HEK293 (cell line): ENCODE data around the gene UBE2D2.

Source experiments
- CTCF ChIA-PET: fragments of 350-600 bp; formaldehyde crosslinking; extraction: SDS; loops from one replicate; lab custom pipeline; 2021; ENCODE audit warnings: antibody characterized with exemption; lab: Yijun Ruan, JAX
- POLR2A ChIA-PET: fragments of 300-600 bp; formaldehyde crosslinking; extraction: SDS; loops from one replicate; lab custom pipeline; 2020; ENCODE audit warnings: antibody characterized with exemption, inconsistent platforms; lab: Yijun Ruan, JAX
- H3K27ac ChIP-seq: fragments of 200-500 bp; sonication (Bioruptor generic); 2 replicates; pipeline ENCODE4 v1.5.1; 2014; ENCODE audit warnings: low read depth, low read length, control low read depth, inconsistent platforms; ENCODE audit errors: extremely low read depth
- H3K36me3 ChIP-seq, 2 experiments: fragments of 200-500 bp in 1 of 2; sonication (Bioruptor generic) in 1 of 2; 1 replicate in 1 of 2; 2 replicates in 1 of 2; pipeline ENCODE4 v1.5.1; 2014 to 2017; ENCODE audit warnings: inconsistent platforms in 2 of 2, low read length in 2 of 2; ENCODE audit not compliant: control insufficient read depth in 2 of 2, insufficient read depth in 1 of 2
- H3K4me1 ChIP-seq: fragments of 200-500 bp; sonication (Bioruptor generic); 2 replicates; pipeline ENCODE4 v1.5.1; 2014; ENCODE audit warnings: mild to moderate bottlenecking, low read length, inconsistent platforms; ENCODE audit not compliant: control insufficient read depth, insufficient read depth
- H3K4me3 ChIP-seq: 2 replicates; pipeline ENCODE4 v1.5.1; 2011; ENCODE audit warnings: low read depth, mild to moderate bottlenecking, control low read depth, low read length, moderate library complexity
- H3K9me3 ChIP-seq: fragments of 200-500 bp; sonication (Bioruptor generic); 2 replicates; pipeline ENCODE4 v1.5.1; 2014; ENCODE audit warnings: low read depth, low read length, inconsistent platforms; ENCODE audit not compliant: control insufficient read depth, insufficient read depth
- BCL6B ChIP-seq: fragments of 450-650 bp; formaldehyde crosslinking; IDR thresholded peaks from 2 replicates; pipeline ENCODE4 v1.5.1; 2017; ENCODE audit warnings: missing biosample characterization, missing genetic modification characterization
- PATZ1 ChIP-seq: fragments of 450-650 bp; formaldehyde crosslinking; IDR thresholded peaks from 2 replicates; pipeline ENCODE4 v1.5.1; 2016; ENCODE audit warnings: missing biosample characterization, missing genetic modification characterization
- ZBTB10 ChIP-seq: fragments of 450-650 bp; formaldehyde crosslinking; IDR thresholded peaks from 2 replicates; pipeline ENCODE4 v1.5.1; 2016; ENCODE audit warnings: missing biosample characterization, missing genetic modification characterization
- ZEB2 ChIP-seq: fragments of 450-650 bp; formaldehyde crosslinking; IDR thresholded peaks from 2 replicates; pipeline ENCODE4 v1.5.1; 2016; ENCODE audit warnings: missing biosample characterization, missing genetic modification characterization
- ZFHX2 ChIP-seq: fragments of 450-650 bp; formaldehyde crosslinking; conservative IDR thresholded peaks from 2 replicates; pipeline ENCODE4 v1.5.1; 2016; ENCODE audit warnings: missing biosample characterization, missing genetic modification characterization
- ZIC2 ChIP-seq: fragments of 450-650 bp; formaldehyde crosslinking; IDR thresholded peaks from 2 replicates; pipeline ENCODE4 v1.5.1; 2016; ENCODE audit warnings: missing biosample characterization, missing genetic modification characterization
- ZNF112 ChIP-seq: fragments of 450-650 bp; formaldehyde crosslinking; IDR thresholded peaks from 2 replicates; pipeline ENCODE4 v1.5.0; 2017; ENCODE audit warnings: missing biosample characterization, missing genetic modification characterization
- ZNF514 ChIP-seq: fragments of 450-650 bp; formaldehyde crosslinking; IDR thresholded peaks from 2 replicates; pipeline ENCODE4 v1.5.1; 2016; ENCODE audit warnings: missing biosample characterization, missing genetic modification characterization
- ZNF530 ChIP-seq: fragments of 450-650 bp; formaldehyde crosslinking; IDR thresholded peaks from 2 replicates; pipeline ENCODE4 v1.5.1; 2016; ENCODE audit warnings: low read depth, missing biosample characterization, missing genetic modification characterization
- ZNF600 ChIP-seq: fragments of 450-650 bp; formaldehyde crosslinking; IDR thresholded peaks from 2 replicates; pipeline ENCODE4 v1.5.1; 2016; ENCODE audit warnings: missing biosample characterization, missing genetic modification characterization
- TF ChIP-seq, protein P1 (sequence below): fragments of 450-650 bp; formaldehyde crosslinking; IDR thresholded peaks from 2 replicates; pipeline ENCODE4 v1.5.1; 2016; ENCODE audit warnings: missing biosample characterization, missing genetic modification characterization
- TF ChIP-seq, protein P2 (sequence below): fragments of 450-650 bp; formaldehyde crosslinking; IDR thresholded peaks from 2 replicates; pipeline ENCODE4 v1.5.1; 2016; ENCODE audit warnings: missing biosample characterization, missing genetic modification characterization

Gene UBE2D2

DNA sequence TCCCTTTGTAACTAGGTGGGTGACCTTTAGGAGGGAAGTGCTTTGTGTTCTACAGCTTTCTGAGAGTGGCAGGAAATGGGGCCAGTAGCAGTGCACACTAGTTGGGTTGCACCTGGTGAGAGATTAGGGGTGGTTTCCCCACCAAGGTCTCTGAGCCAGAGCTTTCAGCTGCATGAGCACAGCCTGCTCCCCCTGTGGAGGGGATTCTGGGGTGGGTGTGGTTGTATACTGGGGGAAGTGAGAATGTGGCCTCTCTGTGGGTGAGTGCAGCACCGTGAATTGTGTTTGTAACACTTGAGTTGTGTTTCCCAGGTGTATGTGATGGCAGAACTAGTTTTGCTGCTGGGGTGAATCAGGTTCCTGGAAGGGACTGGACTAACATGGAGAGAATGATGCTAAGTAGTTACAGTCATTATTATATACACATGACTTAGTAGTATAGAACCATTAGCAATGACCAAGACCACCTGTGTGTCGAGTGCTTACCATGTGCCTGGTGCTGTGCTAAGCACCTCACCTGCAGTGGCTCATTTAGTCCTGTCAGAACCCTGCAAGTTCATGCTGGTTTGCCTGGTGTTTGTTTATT lies 75.2 kb downstream of the UBE2D2 start:
- Histone ChIP-seq H3K4me1 (peaks cover 2% of the 10 kb centered on the region; the same call in 1 of the 2 replicates), H3K9me3 (no peaks in the 10 kb centered on the region), H3K36me3 (peaks cover 0 to 16% of the 10 kb centered on the region in 2 experiments; a peak in 1 of 3 replicates), H3K27ac (no peak overlapping the region), H3K4me3 (no peak overlapping the region)
- POLR2A ChIA-PET = interaction anchor here (0.5 to 7.2 kb wide), 4 partner anchors 12 to 472 kb away, joined by 3 to 96 read pairs (median 3); partner anchors contain the start of gene CXXC5
- CTCF ChIA-PET = interaction anchor here (0.6 to 14.2 kb wide), 21 partner anchors 9 to 332 kb away, joined by 3 to 269 read pairs (median 8); partner anchors contain the start of gene CXXC5
- TF ChIP-seq ZIC2 (tag by site-specific recombination) = peak; percentile 24; the same call in 1 of the 2 replicates
- TF ChIP-seq PATZ1 = no peak

- POLR2A ChIA-PET = interaction anchor here (0.6 to 7.2 kb wide), 3 partner anchors 12 to 109 kb away, joined by 3 to 96 read pairs (median 3); partner anchors contain the start of gene CXXC5
- peaks cover 0 to 10% of the 10 kb centered on the region in 2 experiments; a peak in 1 of 3 replicates for H3K36me3 ChIP-seq
- H3K4me1 ChIP-seq = peaks cover 2% of the 10 kb centered on the region; the same call in 1 of the 2 replicates
- TF ChIP-seq ZBTB10 (tag by site-specific recombination) = peak; percentile 29; the same call in 1 of the 2 replicates
- peak; percentile 86 for TF ChIP-seq ZNF600 (tag by site-specific recombination)
- TF ChIP-seq, protein P1, sequence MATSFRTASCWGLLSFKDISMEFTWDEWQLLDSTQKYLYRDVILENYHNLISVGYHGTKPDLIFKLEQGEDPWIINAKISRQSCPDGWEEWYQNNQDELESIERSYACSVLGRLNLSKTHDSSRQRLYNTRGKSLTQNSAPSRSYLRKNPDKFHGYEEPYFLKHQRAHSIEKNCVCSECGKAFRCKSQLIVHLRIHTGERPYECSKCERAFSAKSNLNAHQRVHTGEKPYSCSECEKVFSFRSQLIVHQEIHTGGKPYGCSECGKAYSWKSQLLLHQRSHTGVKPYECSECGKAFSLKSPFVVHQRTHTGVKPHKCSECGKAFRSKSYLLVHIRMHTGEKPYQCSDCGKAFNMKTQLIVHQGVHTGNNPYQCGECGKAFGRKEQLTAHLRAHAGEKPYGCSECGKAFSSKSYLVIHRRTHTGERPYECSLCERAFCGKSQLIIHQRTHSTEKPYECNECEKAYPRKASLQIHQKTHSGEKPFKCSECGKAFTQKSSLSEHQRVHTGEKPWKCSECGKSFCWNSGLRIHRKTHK (tag by site-specific recombination) = no peak
- TF ChIP-seq ZNF514 (tag by site-specific recombination) = no peak
- peak; percentile 4; the same call in 1 of the 2 replicates for TF ChIP-seq ZIC2 (tag by site-specific recombination)
- TF ChIP-seq ZNF112 (tag by site-specific recombination) = no peak
- TF ChIP-seq, protein P2, sequence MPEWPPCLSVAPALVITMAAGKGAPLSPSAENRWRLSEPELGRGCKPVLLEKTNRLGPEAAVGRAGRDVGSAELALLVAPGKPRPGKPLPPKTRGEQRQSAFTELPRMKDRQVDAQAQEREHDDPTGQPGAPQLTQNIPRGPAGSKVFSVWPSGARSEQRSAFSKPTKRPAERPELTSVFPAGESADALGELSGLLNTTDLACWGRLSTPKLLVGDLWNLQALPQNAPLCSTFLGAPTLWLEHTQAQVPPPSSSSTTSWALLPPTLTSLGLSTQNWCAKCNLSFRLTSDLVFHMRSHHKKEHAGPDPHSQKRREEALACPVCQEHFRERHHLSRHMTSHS (tag by site-specific recombination) = no peak
- no peaks in the 10 kb centered on the region for H3K9me3 ChIP-seq
- H3K4me3 ChIP-seq = peak overlapping the region; percentile 40
- no peak overlapping the region for H3K27ac ChIP-seq
- CTCF ChIA-PET = interaction anchor here (0.6 to 14.2 kb wide), 17 partner anchors 9 to 997 kb away, joined by 3 to 269 read pairs (median 7); partner anchors contain the start of gene CXXC5
These were observed 75.9 kb downstream of the UBE2D2 start for GRCh38 chr5:139636975-139637408.

DNA sequence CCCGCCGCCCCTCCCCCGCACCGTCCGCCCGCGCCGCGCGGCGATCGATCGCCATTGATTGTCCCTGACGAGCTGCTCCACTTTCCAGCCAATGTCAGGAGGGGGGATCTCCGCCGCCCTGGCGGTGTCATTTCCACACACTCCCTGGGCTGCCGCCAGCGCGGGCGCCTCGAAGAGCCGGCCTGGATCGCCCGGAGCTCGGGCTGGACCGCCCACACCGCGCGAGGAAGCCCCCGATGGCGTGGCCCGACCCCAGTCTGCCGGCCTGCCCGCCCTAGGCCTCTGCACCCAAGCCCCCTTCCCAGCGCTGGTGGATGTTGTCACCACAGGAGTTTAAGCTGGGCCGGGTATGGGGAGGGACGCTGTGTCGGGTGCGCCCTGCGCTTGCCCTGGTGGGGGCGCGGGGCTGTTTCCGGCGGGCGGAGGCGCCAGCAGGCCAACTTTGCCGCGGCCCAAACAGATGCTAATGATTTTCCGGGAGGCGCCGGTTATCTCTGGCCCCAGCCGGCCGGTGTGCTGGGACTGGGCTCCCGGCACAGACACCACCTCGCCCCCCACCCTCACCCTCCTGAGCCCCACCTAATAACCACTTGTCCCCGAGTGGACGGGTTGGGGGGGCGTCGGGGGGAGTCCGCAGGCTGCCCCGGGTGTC lies 76.4 kb downstream of the UBE2D2 start:
- H3K4me3 ChIP-seq = peak overlapping the region; percentile 40
- no peaks in the 10 kb centered on the region for H3K9me3 ChIP-seq
- H3K27ac ChIP-seq = no peak overlapping the region
- H3K4me1 ChIP-seq = peaks cover 2% of the 10 kb centered on the region; the same call in 1 of the 2 replicates
- ChIA-PET POLR2A (interaction anchor here (0.6 to 7.2 kb wide), 4 partner anchors 11 to 110 kb away, joined by 3 to 96 read pairs (median 4); partner anchors contain the start of gene CXXC5), CTCF (interaction anchor here (0.6 to 14.2 kb wide), 20 partner anchors 8 to 997 kb away, joined by 3 to 269 read pairs (median 4); partner anchors contain the start of gene CXXC5)
- H3K36me3 ChIP-seq = peaks cover 0 to 6% of the 10 kb centered on the region in 2 experiments; a peak in 1 of 3 replicates
- no peak for TF ChIP-seq BCL6B (tag by site-specific recombination)
- peak; percentile 61 for TF ChIP-seq ZFHX2 (tag by site-specific recombination)
- TF ChIP-seq ZNF530 = no peak
- TF ChIP-seq ZEB2 (tag by site-specific recombination) = no peak; the same call in 1 of the 2 replicates
- TF ChIP-seq, protein P2 (tag by site-specific recombination) = no peak
